ENCODE data around the gene OLFML3.

OLFML3 gene

GRCh38 chr1:113940365-113941244 is 38.7 kb upstream of the OLFML3 start:
- peaks cover 47% of the 10 kb centered on the region for H3K36me3 ChIP-seq

GRCh38 chr1:113941245-113941559 is 38.1 kb upstream of the OLFML3 start:
- Histone ChIP-seq H3K4me3 (ENCODE audit: low read depth, low read length) (no peak overlapping the region), H3K36me3 (peaks cover 47% of the 10 kb centered on the region), H3K9me3 (ENCODE audit: severe bottlenecking) (no peaks in the 10 kb centered on the region), H3K27me3 (ENCODE audit: insufficient read depth, low read depth, severe bottlenecking) (no peaks in the 10 kb centered on the region), H3K27ac (peak overlapping the region; percentile 33; the same call in 1 of the 2 replicates)
- no peak for DNase-seq
- no peak for TF ChIP-seq CTCF (IDR thresholded peaks at IDR 0.05; ENCODE audit: low read depth, low read length)

More at GRCh38 chr1:113940365-113941244, 38.7 kb upstream of the OLFML3 start:
- no peak for TF ChIP-seq CTCF (IDR thresholded peaks at IDR 0.05; ENCODE audit: low read depth, low read length)
- no peak for DNase-seq
- H3K27me3 ChIP-seq (ENCODE audit: insufficient read depth, low read depth, severe bottlenecking): no peaks in the 10 kb centered on the region
- no peaks in the 10 kb centered on the region for H3K9me3 ChIP-seq (ENCODE audit: severe bottlenecking)
- no peak overlapping the region for H3K4me3 ChIP-seq (ENCODE audit: low read depth, low read length)
- peak overlapping the region; percentile 33 for H3K27ac ChIP-seq

- H3K27ac ChIP-seq: no peak overlapping the region
- no peak for DNase-seq
- no peaks in the 10 kb centered on the region for H3K9me3 ChIP-seq (ENCODE audit: severe bottlenecking)
- peaks cover 47% of the 10 kb centered on the region for H3K36me3 ChIP-seq
- no peaks in the 10 kb centered on the region for H3K27me3 ChIP-seq (ENCODE audit: insufficient read depth, low read depth, severe bottlenecking)
- TF ChIP-seq CTCF (IDR thresholded peaks at IDR 0.05; ENCODE audit: low read depth, low read length): no peak
- H3K4me3 ChIP-seq (ENCODE audit: low read depth, low read length): no peak overlapping the region
Observed at GRCh38 chr1:113942527-113942926, 36.7 kb upstream of the OLFML3 start.

- Histone ChIP-seq H3K27me3 (ENCODE audit: insufficient read depth, low read depth, severe bottlenecking) (no peaks in the 10 kb centered on the region), H3K4me3 (ENCODE audit: low read depth, low read length) (no peak overlapping the region), H3K9me3 (ENCODE audit: severe bottlenecking) (no peaks in the 10 kb centered on the region), H3K27ac (no peak overlapping the region), H3K36me3 (peaks cover 47% of the 10 kb centered on the region)
- no peak for DNase-seq
- no peak for TF ChIP-seq CTCF (IDR thresholded peaks at IDR 0.05; ENCODE audit: low read depth, low read length)
Observed at GRCh38 chr1:113943028-113943811, 36.1 kb upstream of the OLFML3 start.

GRCh38 chr1:113945329-113945728 is 33.9 kb upstream of the OLFML3 start:
- TF ChIP-seq CTCF (IDR thresholded peaks at IDR 0.05; ENCODE audit: low read depth, low read length): no peak
- no peak overlapping the region for H3K4me3 ChIP-seq (ENCODE audit: low read depth, low read length)
- H3K36me3 ChIP-seq: peaks cover 47% of the 10 kb centered on the region
- H3K27me3 ChIP-seq (ENCODE audit: insufficient read depth, low read depth, severe bottlenecking): no peaks in the 10 kb centered on the region
- no peak overlapping the region for H3K27ac ChIP-seq
- H3K9me3 ChIP-seq (ENCODE audit: severe bottlenecking): no peaks in the 10 kb centered on the region
- no peak for DNase-seq

Measured in WERI-Rb-1 (cell line).